ENCODE measurements around the gene GMNN.

DNA sequence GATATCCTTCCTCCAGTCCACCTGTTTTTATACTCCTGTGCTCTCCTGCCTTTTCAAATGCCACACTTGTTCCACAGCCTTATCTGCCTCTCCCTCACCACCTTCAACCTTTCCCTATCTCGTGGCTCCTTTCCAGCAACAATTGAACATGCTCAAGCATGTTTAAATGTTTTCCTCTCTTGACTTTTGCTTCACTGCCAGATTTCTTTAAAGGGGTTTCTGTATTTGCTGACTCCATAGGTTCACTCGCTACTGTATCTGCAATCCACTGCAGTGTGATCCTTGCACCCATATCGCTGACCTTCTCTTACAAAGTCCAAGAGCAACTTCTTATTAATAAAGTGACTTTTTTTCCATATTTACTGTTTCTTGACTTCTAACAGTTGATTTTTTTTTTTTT is 11.2 kb upstream of the GMNN start:
- no peak for TF ChIP-seq CTCF (IDR thresholded peaks at IDR 0.05)
- no peak for TF ChIP-seq POLR2A (IDR thresholded peaks at IDR 0.05)

Measured in breast epithelium (tissue), 3 donors.